GM18507 (cell line): ENCODE results near the gene ENAH.
"Not testable (repeated sequence)": the region's sequence is repeated elsewhere in the genome, so short reads cannot be mapped to it uniquely, and the experiment has no call there.

ENCODE experiments used
- DNase-seq: peaks from one replicate; pipeline ENCODE4 v3.0.0; 2011; ENCODE audit warnings: low read depth; ENCODE audit not compliant: insufficient read length; ENCODE audit errors: extremely low spot score
- FAIRE-seq: peaks from 2 replicates; lab custom pipeline; 2011; peaks lifted over from hg19 to GRCh38; lab: Jason Lieb, UNC

The ENAH gene

DNA sequence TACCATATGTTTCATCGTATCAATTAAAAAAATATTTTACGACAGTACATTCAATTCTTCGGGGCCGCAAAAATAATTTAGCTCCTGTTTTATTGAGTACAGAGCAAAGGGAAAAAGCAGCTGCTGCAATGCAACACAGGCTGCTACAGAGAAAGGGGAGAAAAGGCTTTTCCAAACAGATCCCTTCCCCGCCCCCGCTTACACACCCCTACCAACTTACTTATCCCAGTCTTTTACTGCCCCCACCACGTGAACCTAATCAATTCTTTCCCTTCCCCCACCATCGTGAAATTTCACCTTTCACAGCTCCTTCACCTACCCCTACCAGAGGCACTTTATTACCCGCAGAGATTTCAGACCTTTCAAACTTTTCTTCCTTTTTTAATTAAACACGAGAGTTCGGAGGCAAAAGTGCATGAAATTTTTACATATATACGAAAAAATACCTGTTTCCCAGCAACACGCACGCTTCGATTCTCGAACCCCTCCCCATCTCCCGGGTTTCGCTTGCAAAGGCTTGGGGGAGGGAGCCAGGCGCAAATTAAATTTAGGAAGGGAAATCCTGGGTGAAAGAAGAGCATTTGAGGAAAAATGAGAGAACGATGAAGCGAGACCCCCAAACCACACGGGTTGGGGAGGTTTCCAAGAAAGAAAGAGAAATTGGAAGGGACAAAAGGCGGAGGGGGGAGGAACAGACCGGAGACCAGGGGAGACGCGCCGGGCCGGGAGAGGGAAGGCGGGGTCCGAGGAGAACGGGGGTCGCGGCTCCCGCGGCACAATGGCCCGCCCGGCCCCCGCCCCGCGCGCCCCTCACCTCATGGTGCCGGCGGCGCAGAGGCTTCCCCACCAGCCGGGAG is 823 bp downstream of the ENAH start:
- FAIRE-seq (no peak), DNase-seq (no peak)

DNA sequence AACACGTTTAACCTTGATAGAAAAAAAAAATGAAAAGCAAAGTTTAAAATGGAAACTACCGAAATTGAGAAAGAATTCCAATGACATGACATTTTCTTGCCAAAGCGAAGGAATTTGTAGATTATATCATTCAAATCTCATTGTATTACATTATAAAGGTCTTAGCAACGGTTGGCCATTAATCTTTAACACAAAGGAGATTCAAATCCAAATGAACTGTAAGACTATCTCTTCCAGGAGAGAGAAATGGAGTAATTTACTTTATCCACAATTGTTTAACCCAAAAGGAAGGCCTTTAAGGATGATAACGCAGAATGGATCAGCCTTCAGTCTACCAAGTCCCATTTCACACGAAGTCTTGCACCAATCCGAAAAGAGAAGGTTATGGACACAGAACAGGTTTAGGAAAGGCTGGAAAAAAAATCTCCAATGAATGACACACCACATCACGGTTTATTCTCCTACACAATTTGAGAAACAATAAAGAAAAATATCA is 1.5 kb downstream of the ENAH start:
- no peak for DNase-seq

DNA sequence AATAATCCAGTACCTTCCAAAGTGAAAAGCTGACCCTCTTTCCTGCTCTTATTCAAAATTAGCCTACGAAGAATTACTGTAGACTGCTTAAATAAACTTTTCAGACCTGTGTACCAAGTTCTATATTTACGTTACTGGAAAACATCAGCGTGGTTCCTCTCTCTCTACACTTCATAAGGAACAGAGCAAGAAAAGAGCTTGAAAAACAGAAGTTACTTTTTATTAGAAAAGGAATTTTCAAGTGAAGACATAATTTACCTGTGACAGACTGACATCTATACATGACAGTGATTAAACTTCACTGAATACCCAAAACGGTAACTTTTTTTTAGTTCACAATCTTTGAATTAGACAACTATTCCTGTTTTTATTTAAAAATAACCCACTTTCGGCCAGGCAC is 2.7 kb downstream of the ENAH start:
- no peak for FAIRE-seq
- no peak for DNase-seq

More for the DNA sequence above, 1.5 kb downstream of the ENAH start:
- FAIRE-seq, result no peak

DNA sequence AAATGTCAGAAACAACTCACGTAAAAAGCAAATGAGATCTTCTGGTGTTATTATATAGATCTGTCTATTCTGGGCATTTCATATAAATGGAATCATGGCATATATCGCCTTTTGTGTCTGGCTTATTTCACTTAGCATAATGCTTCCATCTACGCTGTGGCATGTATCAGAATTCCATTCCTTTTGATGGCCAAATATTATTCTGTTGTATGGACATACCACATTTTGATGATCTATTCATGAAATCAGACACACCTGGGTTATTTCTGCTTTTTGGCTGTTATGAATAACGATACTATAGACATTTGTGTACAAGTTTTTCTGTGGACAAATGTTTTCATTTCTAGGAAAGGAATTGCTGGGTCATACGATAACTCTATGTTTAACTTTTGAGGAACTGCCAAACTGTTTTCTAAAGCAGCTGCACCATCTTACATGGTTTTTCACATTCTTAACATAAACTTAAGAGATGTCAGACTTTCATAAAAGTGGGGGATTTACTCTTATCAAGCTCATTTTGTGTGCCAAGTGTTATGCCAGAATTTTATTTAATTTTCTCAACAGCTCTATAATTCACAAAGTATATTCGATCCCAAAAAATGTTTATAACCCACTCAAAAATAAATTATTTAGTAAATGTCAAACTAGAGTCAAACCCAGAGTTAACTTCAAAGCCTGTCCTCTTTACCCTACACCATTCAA is 7.6 kb downstream of the ENAH start:
- FAIRE-seq, result no peak
- DNase-seq, result no peak

DNA sequence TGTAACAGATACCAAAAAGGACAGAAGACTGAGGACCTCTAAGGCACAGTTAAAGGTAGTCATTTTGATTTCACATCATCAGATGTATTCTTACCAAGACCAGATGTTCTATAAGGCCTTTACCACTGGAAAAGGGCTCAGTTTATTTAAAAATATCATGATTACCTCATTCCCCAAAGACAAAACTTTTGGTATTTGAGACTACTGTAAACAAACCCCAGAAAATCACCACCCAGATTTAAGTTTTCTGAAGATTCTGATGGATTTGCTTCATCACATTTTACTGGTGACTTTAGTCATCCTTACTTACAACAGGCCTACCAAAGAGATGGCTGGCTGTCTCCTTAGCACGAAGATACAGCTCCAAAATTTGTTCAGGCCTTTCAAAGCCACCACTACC is 8.3 kb downstream of the ENAH start:
- FAIRE-seq, result no peak
- no peak for DNase-seq

DNA sequence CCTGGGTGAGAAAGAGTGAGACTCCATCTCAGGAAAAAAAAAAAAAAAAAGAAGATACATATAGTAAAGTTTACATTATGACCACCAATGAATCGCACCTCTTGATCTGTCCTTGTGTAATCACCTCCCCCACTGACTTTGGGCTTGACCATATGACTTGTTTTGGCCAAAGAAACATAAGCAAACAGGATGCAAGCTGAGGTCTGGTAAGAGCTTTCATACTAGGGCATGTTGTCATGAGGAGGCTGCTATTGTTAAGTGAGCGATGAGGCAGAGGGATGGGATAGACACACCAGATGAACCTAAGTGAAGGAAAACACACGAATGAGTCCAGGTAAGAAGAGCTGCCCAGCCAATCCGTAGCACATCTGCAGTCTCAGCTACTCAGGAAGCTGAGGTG is 10.7 kb downstream of the ENAH start:
- FAIRE-seq, result no peak
- no peak for DNase-seq

DNA sequence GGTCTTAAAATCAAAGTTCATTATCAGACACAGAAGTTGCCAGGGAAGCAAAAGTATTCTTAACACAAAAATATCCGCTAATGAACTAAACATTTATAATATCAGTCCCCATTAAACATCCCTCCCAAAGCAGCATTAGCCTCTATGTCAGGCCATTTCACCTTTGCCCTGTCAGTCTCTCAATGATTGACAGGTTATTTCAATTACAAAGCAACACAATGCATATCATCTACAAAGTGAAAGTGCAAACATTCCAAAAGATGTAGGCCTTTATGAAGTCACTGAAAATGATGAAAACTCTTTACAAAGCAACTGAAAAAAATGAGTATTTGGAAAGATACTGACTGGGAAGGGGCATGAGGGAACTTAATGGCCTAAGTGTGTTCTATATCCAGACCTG is 14.1 kb downstream of the ENAH start:
- FAIRE-seq, result no peak
- no peak for DNase-seq

DNA sequence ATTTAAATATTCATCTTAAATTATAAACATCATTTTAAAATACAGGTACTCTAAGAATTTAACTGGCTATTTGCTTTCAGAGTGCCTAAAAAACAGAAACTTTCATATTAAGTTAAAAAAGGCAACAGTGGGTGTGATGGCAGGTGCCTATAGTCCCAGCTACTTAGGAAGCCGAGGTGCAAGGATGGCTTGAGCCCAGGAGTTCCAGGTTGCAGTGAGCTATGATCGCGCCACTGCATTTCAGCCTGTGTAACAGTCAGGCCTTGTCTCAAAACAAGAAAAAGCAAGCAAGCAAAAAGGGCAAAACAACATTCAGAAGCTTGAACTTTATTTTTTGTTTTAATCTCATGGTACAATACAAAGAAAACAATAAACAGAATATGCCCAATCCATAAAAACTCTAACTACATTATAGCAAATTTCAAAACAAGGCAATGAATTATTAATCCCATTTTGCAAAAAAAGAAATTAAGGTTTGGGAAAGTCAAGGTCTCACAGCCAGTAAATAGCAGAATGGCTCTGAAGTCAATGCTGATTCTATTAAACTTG is 15.2 kb downstream of the ENAH start:
- DNase-seq (no peak), FAIRE-seq (no peak)

DNA sequence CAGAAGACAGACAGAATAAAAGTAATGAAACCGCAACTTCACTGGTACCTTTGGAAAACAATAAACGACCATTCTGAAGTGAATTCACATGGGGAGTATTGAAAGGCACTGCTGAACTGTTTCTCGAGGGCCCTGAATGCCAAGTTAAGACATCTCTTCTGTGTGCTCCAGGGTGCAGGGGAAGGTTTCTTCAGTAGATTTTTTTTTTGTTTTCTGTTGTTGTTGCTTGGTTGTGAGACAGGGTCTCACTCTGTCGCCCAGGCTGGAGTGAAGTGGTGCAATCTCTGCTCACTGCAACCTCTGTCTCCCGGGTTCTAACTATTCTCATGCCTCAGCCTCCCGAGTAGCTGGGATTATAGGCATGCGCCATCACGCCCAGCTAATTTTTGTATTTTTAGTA is 15.9 kb downstream of the ENAH start:
- DNase-seq, FAIRE-seq: not testable (repeated sequence)

DNA sequence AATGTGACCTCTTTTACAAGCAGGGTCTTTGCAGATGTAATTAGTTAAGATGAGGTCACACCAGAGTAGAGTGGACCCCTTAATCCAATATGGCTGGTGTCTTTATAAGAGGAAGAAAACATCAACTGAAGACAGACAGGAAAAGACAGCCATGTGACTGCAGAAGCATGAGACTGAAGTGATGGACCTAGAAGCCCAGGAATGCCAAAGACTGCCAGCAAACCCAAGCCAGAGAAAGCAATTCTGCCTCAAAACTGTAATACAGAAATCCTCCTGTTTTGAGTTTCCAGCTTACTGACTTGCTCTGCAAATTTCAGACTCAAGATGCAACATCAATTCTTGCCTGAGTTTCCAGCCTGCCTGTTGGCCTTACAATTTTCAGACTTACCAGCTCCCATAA is 17.3 kb downstream of the ENAH start:
- FAIRE-seq (no peak), DNase-seq (no peak)

DNA sequence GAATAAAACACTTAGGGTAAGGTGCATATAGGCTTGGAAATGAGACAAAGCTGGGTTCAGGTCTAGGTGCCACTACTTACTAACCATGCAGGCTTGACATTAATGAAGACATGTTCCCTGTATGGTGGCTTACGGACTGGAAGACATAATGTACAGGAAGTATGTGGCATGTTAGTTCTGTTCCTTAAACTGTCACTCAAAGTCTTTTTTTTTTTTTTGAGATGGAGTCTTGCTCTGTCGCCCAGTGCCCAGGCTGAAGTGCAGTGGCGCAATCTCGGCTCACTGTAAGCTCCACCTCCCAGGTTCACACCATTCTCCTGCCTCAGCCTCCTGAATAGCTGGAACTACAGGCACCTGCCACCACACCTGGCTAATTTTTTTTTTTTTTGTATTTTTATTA is 20.1 kb downstream of the ENAH start:
- FAIRE-seq, DNase-seq: not testable (repeated sequence)

DNA sequence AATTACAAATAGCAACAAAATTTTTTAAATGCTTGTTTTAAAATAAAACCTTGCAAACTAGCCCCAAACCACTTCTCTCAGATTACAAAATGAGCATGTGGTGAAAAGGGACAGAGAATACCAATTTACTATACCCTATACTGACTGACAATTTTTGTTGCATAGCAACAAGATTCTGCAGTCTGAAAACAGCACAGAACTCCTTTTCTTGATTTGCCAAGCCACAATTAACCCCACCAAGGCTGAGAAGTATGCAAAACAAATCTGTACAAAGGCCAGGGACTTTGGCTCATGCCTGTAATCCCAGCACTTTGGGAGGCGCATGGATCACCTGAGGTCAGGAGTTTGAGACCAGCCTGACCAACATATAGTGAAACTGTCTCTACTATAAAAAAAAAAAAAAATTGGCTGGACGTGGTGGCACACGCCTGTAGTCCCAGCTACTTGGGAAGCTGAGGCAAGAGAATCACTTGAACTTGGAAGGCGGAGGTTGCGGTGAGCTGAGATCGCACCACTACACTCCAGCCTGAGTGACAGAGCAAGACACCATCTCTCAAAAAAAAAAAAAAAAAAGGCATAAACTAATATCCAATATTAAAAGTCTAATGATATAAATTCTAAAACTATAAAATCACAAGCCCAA is 21.8 kb downstream of the ENAH start:
- FAIRE-seq (no peak), DNase-seq (no peak)

DNA sequence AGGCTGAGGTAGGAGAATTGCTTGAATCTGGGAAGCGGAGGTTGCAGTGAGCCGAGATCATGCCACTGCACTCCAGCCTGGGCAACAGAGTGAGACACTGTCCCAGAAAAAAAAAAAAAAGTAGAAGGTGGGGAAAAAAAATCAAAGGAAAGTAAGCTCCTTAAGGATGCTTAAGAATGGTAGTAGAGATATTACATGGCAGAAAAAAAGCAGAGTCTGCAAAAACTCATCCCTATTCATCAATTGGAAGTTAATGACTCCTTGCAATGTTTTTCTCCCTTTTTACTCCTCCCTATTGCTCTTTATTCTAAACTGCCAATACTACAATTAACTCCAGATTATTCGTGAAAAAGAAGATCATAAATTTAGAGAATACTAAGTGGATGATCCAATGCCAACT is 23.4 kb downstream of the ENAH start:
- FAIRE-seq (no peak), DNase-seq (no peak)

DNA sequence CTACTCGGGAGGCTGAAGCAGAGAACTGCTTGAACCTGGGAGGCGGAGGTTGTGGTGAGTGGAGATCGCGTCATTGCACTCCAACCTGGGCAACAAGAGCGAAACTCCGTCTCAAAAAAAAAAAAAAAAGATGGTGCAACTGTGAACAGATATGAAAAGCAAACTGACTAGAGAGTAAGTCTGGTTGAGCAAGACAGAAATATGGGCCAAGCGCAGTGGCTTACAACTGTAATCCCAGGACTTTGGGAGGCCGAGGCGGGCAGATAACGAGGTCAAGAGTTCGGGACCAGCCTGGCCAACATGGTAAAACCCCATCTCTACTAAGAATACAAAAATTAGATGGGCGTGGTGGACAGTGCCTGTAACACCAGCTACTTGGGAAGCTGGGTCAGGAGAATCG is 24.1 kb downstream of the ENAH start:
- DNase-seq, FAIRE-seq: not testable (repeated sequence)

DNA sequence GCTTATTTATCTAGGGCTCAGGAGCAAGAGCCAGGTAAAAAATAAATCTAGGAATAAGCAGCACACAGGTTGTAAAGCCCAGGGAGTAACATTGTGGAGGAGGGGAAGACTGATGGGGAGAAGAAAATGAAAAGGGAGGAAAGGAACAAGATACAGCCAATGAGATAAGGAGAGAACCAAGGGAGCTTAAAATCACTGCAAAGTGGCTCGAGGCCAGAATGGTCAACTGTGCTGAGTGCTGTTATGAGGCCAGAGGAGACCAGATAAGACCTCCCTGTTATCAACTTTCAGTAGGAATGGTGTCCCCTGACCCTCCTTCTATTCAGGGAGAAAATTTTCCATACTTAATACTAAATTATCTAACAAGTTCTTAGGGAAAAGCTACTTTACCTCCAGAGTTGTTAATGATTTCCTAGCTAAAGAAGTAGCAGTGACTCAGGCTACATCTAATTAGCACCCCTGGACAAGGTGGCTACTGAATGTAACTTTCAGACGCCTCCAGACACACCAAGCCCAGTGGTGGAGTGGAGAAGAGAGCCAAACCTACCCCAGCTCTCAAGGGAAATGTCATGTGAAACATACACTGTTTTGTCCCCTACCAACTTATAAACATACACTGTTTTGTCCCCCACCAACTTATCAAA is 25.5 kb downstream of the ENAH start:
- no peak for DNase-seq
- no peak for FAIRE-seq

DNA sequence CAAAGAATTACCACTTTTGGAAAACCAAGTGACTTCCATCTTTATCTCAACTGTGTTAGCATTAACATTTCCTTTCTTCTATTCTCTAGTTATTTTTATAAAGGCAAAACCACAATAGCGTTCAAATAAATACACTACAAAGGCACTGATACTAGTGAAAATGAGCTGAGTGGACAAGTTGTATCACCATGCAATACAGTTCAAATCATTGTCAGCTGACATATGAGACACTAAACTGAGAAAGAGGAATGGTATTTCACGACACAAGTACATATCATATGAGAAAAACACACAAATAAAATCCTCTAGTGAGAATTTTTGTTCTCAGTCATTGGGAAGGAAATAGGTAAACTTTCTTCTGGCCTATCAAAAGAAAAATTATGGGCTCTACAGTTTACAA is 26.2 kb downstream of the ENAH start:
- FAIRE-seq (no peak), DNase-seq (no peak)

DNA sequence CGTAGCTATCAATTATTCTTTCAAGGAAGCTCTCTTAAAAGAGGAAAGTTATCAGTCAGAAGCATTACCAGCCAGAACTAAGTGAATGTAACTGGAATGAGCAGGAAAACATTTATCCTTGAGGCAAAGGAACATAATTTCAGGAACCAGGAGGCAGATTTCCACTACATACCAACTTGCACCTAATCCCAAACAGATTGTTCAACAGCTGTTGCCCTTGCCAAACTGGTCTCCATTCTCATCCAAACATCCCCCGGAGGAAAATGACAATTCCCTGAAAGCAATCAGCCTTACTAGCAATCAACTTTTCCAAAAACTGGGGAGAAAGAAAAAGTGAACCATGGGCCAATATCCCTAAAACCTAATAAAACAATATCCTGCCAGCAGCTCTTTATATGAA is 35.0 kb downstream of the ENAH start:
- DNase-seq (no peak), FAIRE-seq (no peak)

DNA sequence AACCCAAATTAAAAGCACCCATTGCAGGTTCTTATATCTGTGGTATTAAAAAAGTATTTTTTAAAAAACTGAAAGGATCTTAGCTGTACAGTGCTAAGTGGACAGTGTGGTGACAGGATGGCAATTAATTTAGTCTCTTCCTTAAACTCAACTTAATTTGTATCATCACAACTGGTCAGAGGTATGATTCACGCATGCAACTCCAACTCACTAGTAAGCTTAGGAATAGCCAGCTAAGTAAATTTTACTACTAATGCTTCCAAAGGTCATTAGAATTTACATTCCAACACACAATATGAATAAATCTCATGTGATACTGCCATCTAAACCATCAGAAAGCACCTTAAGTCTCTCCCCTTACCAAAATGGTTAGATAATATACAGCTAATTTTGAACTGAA is 35.4 kb downstream of the ENAH start:
- FAIRE-seq, result no peak
- no peak for DNase-seq

DNA sequence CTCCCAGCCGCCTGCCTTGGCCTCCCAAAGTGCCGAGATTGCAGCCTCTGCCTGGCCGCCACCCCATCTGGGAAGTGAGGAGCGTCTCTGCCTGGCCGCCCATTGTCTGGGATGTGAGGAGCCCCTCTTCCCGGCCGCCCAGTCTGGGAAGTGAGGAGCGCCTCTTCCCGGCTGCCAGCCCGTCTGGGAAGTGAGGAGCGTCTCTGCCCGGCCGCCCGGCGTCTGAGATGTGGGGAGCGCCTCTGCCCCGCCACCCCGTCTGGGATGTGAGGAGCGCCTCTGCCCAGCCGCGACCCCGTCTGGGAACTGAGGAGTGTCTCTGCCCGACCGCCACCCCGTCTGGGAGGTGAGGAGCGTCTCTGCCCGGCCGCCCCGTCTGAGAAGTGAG is 37.5 kb downstream of the ENAH start:
- not testable (repeated sequence) for FAIRE-seq, DNase-seq

DNA sequence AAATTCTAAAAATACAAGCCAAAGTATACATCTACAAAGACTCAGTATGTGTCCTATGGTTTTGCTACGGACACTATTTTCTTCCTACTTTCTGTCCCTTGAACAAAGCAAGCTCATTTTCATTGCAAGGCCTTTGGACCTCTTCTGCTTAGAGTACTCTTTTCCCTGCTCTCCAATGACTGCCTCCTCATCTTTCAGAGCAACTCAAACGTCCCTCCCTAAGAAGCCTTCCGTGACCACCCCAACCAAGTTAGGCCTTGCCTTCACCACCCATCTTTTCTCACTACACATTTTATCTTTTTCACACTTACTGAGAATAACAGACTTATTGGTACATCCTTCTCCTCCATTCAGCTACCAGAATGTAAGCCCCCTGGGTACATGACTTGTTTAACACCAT is 39.9 kb downstream of the ENAH start:
- DNase-seq (no peak), FAIRE-seq (no peak)
